Left cardiac atrium (tissue), 4 donors: ENCODE measurements around the gene SLC39A8. TPM values are rescaled to one million over a fixed set of nuclear protein-coding genes. Genes with fewer than 3 reads are reported as not detected.
"Not testable (repeated sequence)": the region's sequence is repeated elsewhere in the genome, so short reads cannot be mapped to it uniquely, and the experiment has no call there.

Source experiments
- ATAC-seq, 2 donors: fragments of 200-7000 bp; cut with Tn5 transposase; one replicate each; pipeline ENCODE4 v1.9.1; 2020; ENCODE audit warnings: mild to moderate bottlenecking in 2 of 2, moderate library complexity in 2 of 2
- DNase-seq: peaks from one replicate; pipeline ENCODE4 v3.0.0-alpha.2; 2020
- intact Hi-C, 2 donors: fragments of 100-400 bp; cut with DNase I; formaldehyde crosslinking; loops; one replicate each; pipeline versions ENCODE4 v1.14.1 to v1.15.1; 2022 to 2023
- long read RNA-seq: library from polyadenylated mRNA; unstranded; transcript quantifications from one replicate; pipeline ENCODE4 v2.0.0, GENCODE V29; 2021
- total RNA-seq, 2 donors: library from RNA; stranded (reverse); fragmentation: NEBNext Ultra II Directional; extraction: Animal tissue kit (Norgen Biotek cat#: 25700); gene quantifications; one replicate each; pipeline ENCODE4 v1.2.1, GENCODE V29; 2021
- donor health status: DM: no; HTN: yes; CAD: no.
- donor health status: DM: no; HTN: yes; CAD: no; lungs with severe emphysema.
- donor health status: DM: yes; HTN: yes; CAD: no.
- donor health status: Dilated cardiomyopathy.

The SLC39A8 gene
- total RNA-seq: 10 to 100 TPM; 42.4 to 66.6 TPM
- long read RNA-seq, transcript SLC39A8-201 (9 exons, 3,144 nt): minor isoform, 33 of 137 reads
- long read RNA-seq, transcript SLC39A8-202 (8 exons, 3,238 nt): major isoform, 91 of 137 reads
- long read RNA-seq, partial matches to known transcripts: 6 of 137 reads
- long read RNA-seq, other reads (novel, unspliced or antisense): 7 of 137 reads

DNA sequence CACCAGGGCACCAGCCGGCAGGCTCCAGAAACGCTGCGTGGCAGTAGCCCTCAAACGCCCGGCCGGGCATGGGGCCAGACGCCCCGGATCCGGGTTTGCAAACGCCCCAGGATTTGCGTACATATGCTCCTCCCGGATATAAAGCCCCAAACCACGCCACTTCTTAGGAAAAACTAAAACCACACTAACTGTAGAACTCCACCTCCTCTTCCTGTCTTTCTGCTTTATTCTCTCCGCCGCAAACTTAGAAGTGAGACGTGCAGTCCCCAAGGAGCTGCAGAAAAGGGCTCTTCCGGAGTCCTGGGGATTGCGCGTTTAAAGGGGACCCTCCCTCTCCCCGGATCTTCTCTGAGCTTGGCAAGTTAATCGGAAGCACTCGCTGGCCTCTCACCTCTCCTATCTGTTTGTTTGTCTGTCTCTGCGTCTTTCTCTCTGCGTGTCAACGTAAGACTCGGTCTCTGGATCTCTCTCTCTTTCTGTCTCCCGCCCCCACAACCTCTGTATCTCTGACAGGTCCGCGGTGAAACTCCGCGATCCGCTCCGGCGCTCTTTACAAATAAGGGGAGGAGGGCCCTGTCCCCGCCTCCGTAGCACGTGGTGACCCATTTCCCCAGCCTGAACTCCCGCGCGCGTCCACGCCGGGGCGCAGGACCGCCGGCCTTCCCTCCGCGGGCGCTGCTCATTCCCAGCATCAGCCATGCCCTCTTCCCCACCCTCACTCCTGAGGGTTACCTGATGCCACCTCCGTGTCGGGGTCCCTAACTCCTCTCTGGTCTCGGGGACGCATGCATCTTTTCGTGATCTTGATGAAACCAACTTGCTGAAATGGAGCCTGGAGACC, at the start of gene SLC39A8:
Gene SLC39A8, minus strand, starts transcription at position 529 of the 841 bp plus-strand sequence. CDS start 820 bp downstream, outside the sequence.
- DNase-seq (peak; percentile 89), ATAC-seq (peak; percentile 95 to 96)
- intact Hi-C loops: no loop called here

DNA sequence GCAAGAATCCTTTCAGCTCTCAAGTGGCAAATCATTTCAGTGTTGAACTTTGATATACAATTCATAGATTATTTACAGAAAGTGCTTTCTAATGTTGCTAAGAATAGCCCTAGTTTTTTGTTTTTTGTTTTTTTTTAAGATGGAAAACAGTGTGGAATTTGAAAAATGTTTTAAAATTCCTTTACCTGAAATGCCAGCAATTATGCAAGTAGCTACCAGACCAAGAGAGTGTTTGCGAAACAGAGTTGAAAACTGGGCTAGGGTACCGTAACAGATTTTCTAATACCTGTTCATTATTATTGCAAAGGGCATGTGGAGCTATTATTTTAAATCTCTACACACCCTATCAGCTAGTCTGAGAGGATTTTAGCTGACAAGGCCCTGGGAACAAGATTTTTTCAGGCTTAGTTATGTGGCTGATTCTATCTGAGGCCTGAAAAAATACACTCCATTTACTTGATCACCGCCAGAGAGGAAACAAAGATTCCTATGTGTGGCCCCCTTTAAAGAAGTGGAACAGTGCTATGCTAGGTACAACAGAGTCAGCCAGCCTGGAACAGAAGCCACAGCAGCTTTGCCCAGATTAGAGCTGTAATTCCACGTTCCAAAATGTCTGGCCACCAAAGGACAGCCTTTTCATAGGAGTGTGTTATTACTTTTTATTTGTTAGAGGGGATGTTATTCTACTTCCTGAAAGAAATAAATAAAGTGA, 46.9 kb upstream of the SLC39A8 start:
- intact Hi-C loops: no loop called here
- DNase-seq: no peak
- ATAC-seq: no peak

- intact Hi-C loops: no loop called here
- no peak for DNase-seq
- ATAC-seq: peak in 1 of 2 donors; percentile 22
Observed at GRCh38 chr4:102390438-102390837, 45.2 kb upstream of the SLC39A8 start.

DNA sequence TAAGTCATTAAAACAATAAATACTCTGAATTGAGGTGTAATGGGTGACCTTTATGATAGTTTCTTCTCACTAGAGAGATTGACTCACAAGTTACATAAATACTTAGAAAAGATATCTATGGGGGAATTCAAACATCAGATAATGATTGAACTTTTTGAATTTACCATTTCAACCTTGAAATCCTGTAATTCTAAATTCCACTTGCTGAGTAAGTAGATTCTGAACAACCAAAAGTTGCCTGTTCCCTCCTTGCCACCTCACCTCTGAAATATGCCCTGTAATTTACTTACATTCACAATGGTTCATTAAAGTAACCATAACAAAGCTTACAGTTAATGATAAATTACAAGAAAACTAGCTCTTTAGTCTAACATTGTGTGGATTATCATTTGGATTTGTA, 43.3 kb upstream of the SLC39A8 start:
- ATAC-seq: no peak
- no peak for DNase-seq
- intact Hi-C loops: no loop called here

- no peak for DNase-seq
- peak in 1 of 2 donors; percentile 69 for ATAC-seq
- intact Hi-C loops: no loop called here
Observed at GRCh38 chr4:102387552-102388150, 42.4 kb upstream of the SLC39A8 start.

- ATAC-seq (no peak), DNase-seq (no peak)
- intact Hi-C loops: no loop called here
Observed at GRCh38 chr4:102386966-102387365, 41.7 kb upstream of the SLC39A8 start.

- DNase-seq, intact Hi-C loops, ATAC-seq: not testable (repeated sequence)
Observed at GRCh38 chr4:102380253-102380652, 35.0 kb upstream of the SLC39A8 start.

- ATAC-seq (no peak), DNase-seq (no peak)
- intact Hi-C loops: no loop called here
Observed at GRCh38 chr4:102362922-102363432, 17.7 kb upstream of the SLC39A8 start.

GRCh38 chr4:102358128-102358527, 12.8 kb upstream of the SLC39A8 start:
- DNase-seq: no peak
- intact Hi-C loops: loop anchor here in 1 of 2 donors (10.0 kb wide), 1 partner anchor 67 kb away; no protein-coding TSS in a partner anchor
- no peak for ATAC-seq

DNA sequence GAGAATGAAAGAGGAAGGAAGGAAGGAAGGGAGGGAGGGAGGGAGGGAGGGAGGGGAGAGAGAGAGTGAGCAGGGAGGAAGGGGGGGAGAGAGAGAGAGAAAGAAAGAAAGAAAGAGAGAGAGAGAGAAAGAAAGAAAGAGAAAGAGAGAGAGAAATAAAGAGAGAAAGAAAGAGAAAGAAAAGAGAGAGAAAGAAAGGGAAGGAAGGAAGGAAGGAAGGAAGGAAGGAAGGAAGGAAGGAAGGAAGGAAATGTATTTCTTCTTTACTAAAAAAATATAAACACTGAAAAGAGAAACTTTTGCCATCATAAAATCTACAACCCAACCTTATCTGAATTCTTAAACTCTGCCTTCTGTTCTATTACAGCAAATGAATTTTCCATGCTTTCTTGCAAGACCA, 12.4 kb upstream of the SLC39A8 start:
- DNase-seq, ATAC-seq: not testable (repeated sequence)
- intact Hi-C loops: loop anchor here in 1 of 2 donors (10.0 kb wide), 1 partner anchor 67 kb away; no protein-coding TSS in a partner anchor

GRCh38 chr4:102356562-102357202, 11.4 kb upstream of the SLC39A8 start:
- intact Hi-C loops: loop anchor here in 1 of 2 donors (10.0 kb wide), 1 partner anchor 68 kb away; no protein-coding TSS in a partner anchor
- no peak for DNase-seq
- no peak for ATAC-seq

DNA sequence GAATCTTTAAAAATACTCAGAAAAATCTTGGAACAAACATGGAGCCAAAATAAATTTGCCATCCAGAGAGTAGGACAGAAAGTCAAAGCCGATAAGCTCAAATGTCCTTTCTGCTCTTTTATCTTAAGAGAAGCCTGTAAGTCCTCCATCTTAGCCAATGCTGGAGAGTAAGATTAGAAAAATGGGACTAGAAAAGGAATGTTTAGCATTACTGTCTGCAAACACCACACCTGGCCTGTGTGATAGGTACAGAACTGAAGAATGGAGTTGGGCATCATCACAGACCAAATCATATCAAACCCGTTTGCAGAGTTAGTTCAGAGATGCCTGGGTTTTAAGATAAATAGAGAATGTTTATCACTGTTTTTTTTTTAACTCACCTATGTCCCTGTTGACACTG, 10.5 kb upstream of the SLC39A8 start:
- intact Hi-C loops: loop anchor here in 1 of 2 donors (10.0 kb wide), 1 partner anchor 69 kb away; no protein-coding TSS in a partner anchor
- no peak for ATAC-seq
- DNase-seq: no peak

DNA sequence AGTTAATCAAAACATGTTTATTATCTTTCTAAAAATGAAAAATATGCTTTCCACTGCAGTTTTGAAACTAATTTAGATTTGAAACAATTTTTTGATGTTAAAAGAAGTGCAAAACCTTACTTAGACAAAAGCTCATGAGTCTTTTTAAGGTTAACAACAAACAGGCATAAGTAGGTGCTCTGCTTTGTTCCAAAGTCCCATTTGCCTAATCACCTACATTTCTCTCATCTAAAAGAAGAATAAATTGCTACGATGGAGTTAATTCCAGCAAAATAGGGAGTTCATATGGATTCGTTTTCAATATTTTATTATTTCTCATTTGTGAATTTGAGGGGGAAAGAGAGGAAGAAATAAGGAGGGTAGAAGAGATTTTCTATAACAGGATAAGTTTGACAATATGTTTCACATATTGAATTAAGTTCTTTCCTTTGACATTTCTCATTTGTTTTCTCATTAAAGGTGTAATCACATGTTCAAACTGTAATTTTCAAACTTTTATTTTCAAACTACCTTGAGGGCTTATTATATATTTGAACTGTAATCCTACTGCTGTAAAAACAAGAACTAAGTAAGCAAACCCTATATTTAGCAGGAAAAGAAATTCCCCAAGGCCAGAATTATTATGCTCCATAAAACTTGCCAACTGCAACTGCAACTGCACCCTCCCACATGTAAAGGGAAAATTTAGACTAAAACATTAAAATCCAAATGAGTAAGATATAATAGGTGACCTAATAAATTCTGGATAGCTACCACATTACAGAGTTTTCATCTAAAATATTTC, 9.6 kb upstream of the SLC39A8 start:
- DNase-seq: no peak

GRCh38 chr4:102352781-102353180, 7.5 kb upstream of the SLC39A8 start:
- DNase-seq (no peak), ATAC-seq (no peak)
- intact Hi-C loops: loop anchor here in 1 of 2 donors (10.0 kb wide), 1 partner anchor 72 kb away; no protein-coding TSS in a partner anchor

More for the DNA sequence above, 9.6 kb upstream of the SLC39A8 start:
- intact Hi-C loops: loop anchor here in 1 of 2 donors (10.0 kb wide), 1 partner anchor 70 kb away; no protein-coding TSS in a partner anchor
- ATAC-seq: no peak

DNA sequence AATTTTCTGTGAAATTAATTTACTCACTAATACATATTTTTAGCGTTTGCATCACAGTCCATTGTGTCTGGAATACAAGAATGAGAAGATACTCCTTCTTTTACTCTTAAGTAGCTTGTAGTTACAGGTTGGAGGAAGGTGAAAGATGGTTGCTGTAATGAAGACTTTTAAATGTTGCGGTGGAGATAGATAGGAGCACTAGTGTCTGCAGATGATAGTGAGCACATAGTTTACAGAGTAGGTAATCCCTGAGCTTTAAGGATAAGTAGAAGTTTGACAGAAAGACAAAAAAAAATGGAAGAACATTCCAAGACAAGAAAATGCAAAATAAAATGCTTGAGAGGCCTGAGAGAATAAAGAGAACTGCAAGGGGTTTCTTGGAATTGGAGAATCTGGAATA, 5.4 kb upstream of the SLC39A8 start:
- DNase-seq: no peak
- intact Hi-C loops: loop anchor here in 1 of 2 donors (10.0 kb wide), 1 partner anchor 74 kb away; no protein-coding TSS in a partner anchor
- no peak for ATAC-seq

DNA sequence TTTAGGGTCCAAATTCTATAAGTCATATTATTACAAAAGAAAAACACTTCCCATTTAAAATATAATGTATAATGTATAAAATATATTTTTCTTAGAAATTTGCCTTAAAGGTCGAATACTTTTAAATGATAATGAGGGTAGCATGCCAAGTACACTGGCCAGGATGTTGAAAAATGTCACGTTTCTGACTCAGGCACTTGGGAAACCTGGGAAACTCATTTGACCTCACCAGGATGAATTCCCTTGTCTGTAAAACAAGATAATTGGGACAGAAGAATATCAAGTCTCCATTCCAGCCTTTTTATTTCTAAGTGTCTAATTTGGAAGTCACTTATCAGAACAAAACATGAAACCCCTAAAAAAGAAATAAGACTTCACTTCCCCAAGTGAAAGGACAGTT, 3.4 kb upstream of the SLC39A8 start:
- intact Hi-C loops: no loop called here
- no peak for ATAC-seq
- DNase-seq: no peak

GRCh38 chr4:102345795-102346100, 466 bp upstream of the SLC39A8 start:
- DNase-seq (no peak), ATAC-seq (no peak)
- intact Hi-C loops: no loop called here

GRCh38 chr4:102344520-102344953, 745 bp downstream of the SLC39A8 start:
- ATAC-seq (peak; percentile 85 to 86), DNase-seq (peak; percentile 71)
- intact Hi-C loops: no loop called here
